Liver (tissue), 3 donors: Measurements from ENCODE around the gene DIPK2A.

Experiments used
- GABPA ChIP-seq, 2 donors: IDR thresholded peaks in 1 of 2; conservative IDR thresholded peaks in 1 of 2; 2 replicates each; pipeline ENCODE4 v1.6.1; 2016; ENCODE audit warnings: antibody characterized with exemption in 2 of 2, mild to moderate bottlenecking in 1 of 2, moderate library complexity in 1 of 2
- JUND ChIP-seq, 2 donors: IDR thresholded peaks; 2 replicates each; pipeline ENCODE4 v1.6.1; 2016; ENCODE audit warnings: antibody characterized with exemption in 2 of 2
- RAD21 ChIP-seq, 2 donors: IDR thresholded peaks; 2 replicates each; pipeline ENCODE4 v1.6.1; 2016; ENCODE audit warnings: antibody characterized with exemption in 2 of 2, mild to moderate bottlenecking in 2 of 2
- RXRA ChIP-seq, 2 donors: IDR thresholded peaks; 2 replicates each; pipeline ENCODE4 v1.6.1; 2017 to 2018; ENCODE audit warnings: antibody characterized with exemption in 2 of 2, mild to moderate bottlenecking in 1 of 2
- SP1 ChIP-seq: IDR thresholded peaks from 2 replicates; pipeline ENCODE4 v1.6.1; 2018; ENCODE audit warnings: antibody characterized with exemption, mild to moderate bottlenecking
- TF ChIP-seq, protein P1 (sequence below): fragments of 150-350 bp; IDR thresholded peaks from 2 replicates; pipeline ENCODE4 v1.5.1; 2017; ENCODE audit warnings: improper control_type of control experiment, low read depth, low read length; ENCODE audit not compliant: missing input control
- TF ChIP-seq, protein P2 (sequence below): IDR thresholded peaks from 2 replicates; pipeline ENCODE4 v1.6.1; 2016; ENCODE audit warnings: antibody characterized with exemption
- TF ChIP-seq, protein P3 (sequence below): IDR thresholded peaks from 2 replicates; pipeline ENCODE4 v1.6.1; 2016; ENCODE audit warnings: antibody characterized with exemption
- donor health status: healthy.
- donor health status: healthy.

DNA sequence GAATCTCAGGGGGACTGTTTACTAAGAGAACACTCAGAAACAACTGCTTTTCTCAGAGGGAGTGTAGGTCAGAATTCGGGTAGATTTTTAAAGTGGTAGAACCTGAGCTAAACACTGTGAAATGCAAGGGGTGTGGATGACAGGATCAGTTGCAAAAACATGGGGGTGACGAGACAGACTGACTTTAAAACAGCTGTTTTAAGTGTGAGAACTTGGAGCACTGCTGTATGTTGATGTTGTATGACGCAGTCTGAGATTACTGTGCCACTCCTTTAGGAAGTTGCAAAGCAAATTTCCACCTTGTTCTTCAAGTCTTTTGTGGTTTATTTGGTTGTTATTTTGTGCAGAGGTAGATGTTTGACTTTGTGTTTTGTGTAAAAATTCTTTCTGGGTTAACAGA, 36.8 kb upstream of the DIPK2A start:
- TF ChIP-seq, protein P1, sequence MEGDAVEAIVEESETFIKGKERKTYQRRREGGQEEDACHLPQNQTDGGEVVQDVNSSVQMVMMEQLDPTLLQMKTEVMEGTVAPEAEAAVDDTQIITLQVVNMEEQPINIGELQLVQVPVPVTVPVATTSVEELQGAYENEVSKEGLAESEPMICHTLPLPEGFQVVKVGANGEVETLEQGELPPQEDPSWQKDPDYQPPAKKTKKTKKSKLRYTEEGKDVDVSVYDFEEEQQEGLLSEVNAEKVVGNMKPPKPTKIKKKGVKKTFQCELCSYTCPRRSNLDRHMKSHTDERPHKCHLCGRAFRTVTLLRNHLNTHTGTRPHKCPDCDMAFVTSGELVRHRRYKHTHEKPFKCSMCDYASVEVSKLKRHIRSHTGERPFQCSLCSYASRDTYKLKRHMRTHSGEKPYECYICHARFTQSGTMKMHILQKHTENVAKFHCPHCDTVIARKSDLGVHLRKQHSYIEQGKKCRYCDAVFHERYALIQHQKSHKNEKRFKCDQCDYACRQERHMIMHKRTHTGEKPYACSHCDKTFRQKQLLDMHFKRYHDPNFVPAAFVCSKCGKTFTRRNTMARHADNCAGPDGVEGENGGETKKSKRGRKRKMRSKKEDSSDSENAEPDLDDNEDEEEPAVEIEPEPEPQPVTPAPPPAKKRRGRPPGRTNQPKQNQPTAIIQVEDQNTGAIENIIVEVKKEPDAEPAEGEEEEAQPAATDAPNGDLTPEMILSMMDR: no peak
- TF ChIP-seq, protein P2, sequence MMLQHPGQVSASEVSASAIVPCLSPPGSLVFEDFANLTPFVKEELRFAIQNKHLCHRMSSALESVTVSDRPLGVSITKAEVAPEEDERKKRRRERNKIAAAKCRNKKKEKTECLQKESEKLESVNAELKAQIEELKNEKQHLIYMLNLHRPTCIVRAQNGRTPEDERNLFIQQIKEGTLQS: no peak
- TF ChIP-seq, protein P3, sequence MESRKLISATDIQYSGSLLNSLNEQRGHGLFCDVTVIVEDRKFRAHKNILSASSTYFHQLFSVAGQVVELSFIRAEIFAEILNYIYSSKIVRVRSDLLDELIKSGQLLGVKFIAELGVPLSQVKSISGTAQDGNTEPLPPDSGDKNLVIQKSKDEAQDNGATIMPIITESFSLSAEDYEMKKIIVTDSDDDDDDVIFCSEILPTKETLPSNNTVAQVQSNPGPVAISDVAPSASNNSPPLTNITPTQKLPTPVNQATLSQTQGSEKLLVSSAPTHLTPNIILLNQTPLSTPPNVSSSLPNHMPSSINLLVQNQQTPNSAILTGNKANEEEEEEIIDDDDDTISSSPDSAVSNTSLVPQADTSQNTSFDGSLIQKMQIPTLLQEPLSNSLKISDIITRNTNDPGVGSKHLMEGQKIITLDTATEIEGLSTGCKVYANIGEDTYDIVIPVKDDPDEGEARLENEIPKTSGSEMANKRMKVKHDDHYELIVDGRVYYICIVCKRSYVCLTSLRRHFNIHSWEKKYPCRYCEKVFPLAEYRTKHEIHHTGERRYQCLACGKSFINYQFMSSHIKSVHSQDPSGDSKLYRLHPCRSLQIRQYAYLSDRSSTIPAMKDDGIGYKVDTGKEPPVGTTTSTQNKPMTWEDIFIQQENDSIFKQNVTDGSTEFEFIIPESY: no peak
- TF ChIP-seq RXRA (IDR thresholded peaks at IDR 0.05) (no peak), JUND (IDR thresholded peaks at IDR 0.05) (no peak), RAD21 (IDR thresholded peaks at IDR 0.05) (no peak), GABPA (IDR thresholded peaks at IDR 0.05 in 1 of 2, conservative IDR thresholded peaks at IDR 0.05 in 1 of 2) (no peak), SP1 (no peak)
